Large intestine (tissue), 3 donors: ENCODE results near the gene NHLRC4. TPM values are rescaled to one million over a fixed set of nuclear protein-coding genes. Genes with fewer than 3 reads are reported as not detected.

ENCODE experiments used
- DNase-seq, 2 donors: peaks; one replicate each; pipeline versions ENCODE4 v3.0.0 to v3.0.0-alpha.2; 2013
- H3K27ac ChIP-seq: one replicate; pipeline ENCODE4 v1.5.1; 2013; ENCODE audit warnings: low read length
- H3K27me3 ChIP-seq: 2 replicates; pipeline ENCODE4 v1.6.1; 2013; ENCODE audit warnings: low read length; ENCODE audit not compliant: control insufficient read depth, insufficient read depth
- H3K36me3 ChIP-seq: 2 replicates; pipeline ENCODE4 v1.6.1; 2013; ENCODE audit warnings: low read length; ENCODE audit not compliant: control insufficient read depth, insufficient read depth
- H3K4me1 ChIP-seq: one replicate; pipeline ENCODE4 v1.6.1; 2013; ENCODE audit warnings: low read length; ENCODE audit not compliant: control insufficient read depth, insufficient read depth
- H3K4me3 ChIP-seq: one replicate; pipeline ENCODE4 v1.5.1; 2013; ENCODE audit warnings: low read length
- H3K9me3 ChIP-seq: one replicate; pipeline ENCODE4 v1.6.1; 2013; ENCODE audit warnings: mild to moderate bottlenecking, low read depth, low read length, moderate library complexity; ENCODE audit not compliant: control insufficient read depth
- WGBS: methylation state at CpG from one replicate; pipeline ENCODE4 v1.1.5; 2013; ENCODE audit warnings: low lambda C conversion rate; ENCODE audit not compliant: insufficient coverage; 5-methylcytosine and 5-hydroxymethylcytosine counted together
- polyA plus RNA-seq: library from polyadenylated mRNA; unstranded; fragments of 120-200 nt; gene quantifications from one replicate; pipeline ENCODE4 v1.2.1, GENCODE V29; 2013

NHLRC4 gene
- polyA plus RNA-seq, 1 donor = 2.0 TPM

DNA sequence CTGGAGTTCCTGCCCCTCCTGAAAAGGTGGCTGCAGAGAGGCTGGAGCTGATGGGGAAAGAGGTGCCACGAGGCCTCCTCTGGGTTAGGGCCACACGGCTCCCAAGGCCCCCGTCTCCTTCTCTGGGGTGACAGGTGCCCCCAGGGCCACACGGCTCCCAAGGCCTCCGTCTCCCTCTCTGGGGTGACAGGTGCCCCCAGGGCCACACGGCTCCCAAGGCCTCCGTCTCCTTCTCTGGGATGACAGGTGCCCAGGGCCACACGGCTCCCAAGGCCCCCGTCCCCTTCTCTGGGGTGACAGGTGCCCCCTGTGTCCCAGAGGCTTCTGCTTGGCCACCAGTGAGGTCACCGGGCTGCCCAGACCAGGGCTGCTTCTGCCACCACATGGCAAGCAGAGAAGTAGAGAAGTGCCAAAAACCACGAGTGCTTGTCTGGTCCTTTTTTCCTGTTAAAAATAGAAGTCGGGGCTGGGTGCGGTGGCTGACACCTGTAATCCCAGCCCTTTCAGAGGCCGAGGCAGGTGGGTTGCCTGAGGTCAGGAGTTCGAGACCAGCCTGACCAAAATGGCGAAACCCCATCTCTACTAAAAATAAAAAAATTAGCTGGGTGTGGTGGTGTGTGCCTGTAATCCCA, 35.2 kb upstream of the NHLRC4 start:
- peaks cover 15% of the 10 kb centered on the region for H3K36me3 ChIP-seq
- no peaks in the 10 kb centered on the region for H3K27me3 ChIP-seq
- H3K27ac ChIP-seq = no peak overlapping the region
- no peak for DNase-seq
- peaks cover 2% of the 10 kb centered on the region for H3K9me3 ChIP-seq
- peaks cover 49% of the 10 kb centered on the region for H3K4me1 ChIP-seq
- no CpG with 5 or more reads among the region's 16 CpGs for WGBS
- no peak overlapping the region for H3K4me3 ChIP-seq

DNA sequence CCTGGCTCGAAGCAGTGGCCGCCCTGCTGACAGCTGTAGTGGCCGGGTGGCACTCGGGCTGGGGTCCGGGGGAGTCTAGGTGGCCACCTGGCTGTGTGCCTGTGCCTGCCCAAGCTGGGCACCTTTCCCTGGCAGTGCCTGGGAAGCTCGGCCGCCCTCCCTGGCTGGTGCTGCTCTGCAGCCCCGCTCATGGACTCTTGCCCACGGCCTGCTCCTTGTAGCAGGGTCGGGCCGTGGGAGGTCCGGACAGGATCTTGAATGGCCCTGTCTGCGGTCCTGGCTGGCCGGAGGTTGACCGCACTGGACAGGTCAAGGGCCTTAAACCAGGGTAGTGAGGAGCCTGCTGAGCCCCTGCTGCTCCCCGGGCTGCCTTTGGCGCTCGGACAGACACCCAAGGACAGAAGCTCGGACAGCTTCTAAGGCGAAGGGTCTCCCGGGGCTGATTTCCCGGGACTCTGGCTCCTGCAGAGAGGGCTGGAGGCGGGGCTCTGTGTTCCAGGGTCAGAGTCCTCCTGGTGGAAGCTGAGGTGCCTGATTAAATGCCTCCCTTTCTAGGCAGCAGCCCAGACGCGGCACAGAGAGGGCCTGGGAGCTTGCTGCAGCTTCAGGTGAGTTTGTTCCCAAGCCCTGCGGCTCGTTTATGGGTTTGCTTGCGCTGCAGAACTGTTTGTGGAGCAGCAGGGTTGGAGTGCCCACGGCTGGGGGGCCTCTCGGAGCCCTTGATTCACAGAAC, 33.2 kb upstream of the NHLRC4 start:
- WGBS = no CpG with 5 or more reads among the region's 30 CpGs
- H3K36me3 ChIP-seq = peaks cover 34% of the 10 kb centered on the region

DNA sequence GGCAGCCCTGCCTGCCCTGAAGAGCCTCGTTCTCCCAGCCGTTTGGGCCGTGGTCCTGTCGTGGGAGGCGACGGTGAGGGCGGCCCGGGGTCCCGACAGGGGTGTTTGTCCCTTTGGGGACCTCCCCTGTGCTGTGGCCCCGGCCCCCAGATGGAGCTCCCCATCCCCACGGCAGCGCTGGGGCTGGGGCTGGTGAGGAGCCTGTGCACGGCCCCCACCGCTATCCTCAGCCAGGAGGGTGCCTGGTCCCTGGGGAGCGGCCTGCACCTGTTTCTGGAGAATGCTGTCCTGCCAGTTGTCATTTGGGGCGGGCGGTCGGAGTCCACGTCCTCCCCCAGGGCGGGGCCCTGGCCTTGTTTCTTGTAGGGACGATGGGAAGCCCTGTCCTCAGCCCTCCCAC, 32.7 kb upstream of the NHLRC4 start:
- peak overlapping the region; percentile 96 for H3K27ac ChIP-seq
- peaks cover 45% of the 10 kb centered on the region for H3K4me1 ChIP-seq
- no CpG with 5 or more reads among the region's 21 CpGs for WGBS
- H3K9me3 ChIP-seq = peaks cover 7% of the 10 kb centered on the region
- H3K36me3 ChIP-seq = peaks cover 38% of the 10 kb centered on the region
- H3K4me3 ChIP-seq = peak overlapping the region; percentile 56
- H3K27me3 ChIP-seq = no peaks in the 10 kb centered on the region
- peak; percentile 80 to 91 for DNase-seq

More for the DNA sequence above, 33.2 kb upstream of the NHLRC4 start:
- peaks cover 48% of the 10 kb centered on the region for H3K4me1 ChIP-seq
- peaks cover 7% of the 10 kb centered on the region for H3K9me3 ChIP-seq
- peak; percentile 78 to 87 for DNase-seq
- peak overlapping the region; percentile 96 for H3K27ac ChIP-seq
- H3K4me3 ChIP-seq = peak overlapping the region; percentile 56
- no peaks in the 10 kb centered on the region for H3K27me3 ChIP-seq

DNA sequence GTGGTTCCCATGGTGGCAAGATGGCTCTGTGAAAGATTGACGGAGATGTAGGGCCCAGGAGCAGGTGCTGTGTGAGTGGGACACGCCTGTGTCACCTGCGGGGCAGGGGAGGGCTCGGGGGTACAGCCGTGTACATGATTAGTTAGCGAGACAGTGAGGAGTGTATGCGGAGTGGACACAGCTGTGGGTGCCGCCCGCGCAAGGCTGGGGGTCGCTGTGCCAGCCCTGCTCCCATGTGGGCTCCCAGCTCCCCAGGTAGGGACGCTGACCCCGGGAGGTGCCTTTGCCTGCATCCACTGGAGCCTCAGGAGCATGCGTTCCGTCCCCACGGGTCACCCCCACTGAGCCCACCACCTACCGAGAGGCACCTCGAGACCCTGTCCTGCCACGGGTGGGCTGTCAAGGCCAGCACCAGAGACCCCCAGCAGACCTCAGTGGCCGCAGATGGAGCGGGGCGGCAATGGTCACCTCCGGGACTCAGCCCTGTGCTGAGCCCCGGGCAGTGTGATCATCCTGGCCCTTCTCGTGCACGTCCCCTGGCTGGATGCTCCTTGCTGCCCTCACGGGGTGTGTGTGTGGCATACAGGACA, 31.9 kb upstream of the NHLRC4 start:
- Histone ChIP-seq H3K27ac (peak overlapping the region; percentile 96), H3K4me1 (peaks cover 37% of the 10 kb centered on the region), H3K36me3 (peaks cover 37% of the 10 kb centered on the region), H3K4me3 (peak overlapping the region; percentile 56), H3K27me3 (no peaks in the 10 kb centered on the region), H3K9me3 (peaks cover 7% of the 10 kb centered on the region)
- no CpG with 5 or more reads among the region's 27 CpGs for WGBS
- no peak for DNase-seq

DNA sequence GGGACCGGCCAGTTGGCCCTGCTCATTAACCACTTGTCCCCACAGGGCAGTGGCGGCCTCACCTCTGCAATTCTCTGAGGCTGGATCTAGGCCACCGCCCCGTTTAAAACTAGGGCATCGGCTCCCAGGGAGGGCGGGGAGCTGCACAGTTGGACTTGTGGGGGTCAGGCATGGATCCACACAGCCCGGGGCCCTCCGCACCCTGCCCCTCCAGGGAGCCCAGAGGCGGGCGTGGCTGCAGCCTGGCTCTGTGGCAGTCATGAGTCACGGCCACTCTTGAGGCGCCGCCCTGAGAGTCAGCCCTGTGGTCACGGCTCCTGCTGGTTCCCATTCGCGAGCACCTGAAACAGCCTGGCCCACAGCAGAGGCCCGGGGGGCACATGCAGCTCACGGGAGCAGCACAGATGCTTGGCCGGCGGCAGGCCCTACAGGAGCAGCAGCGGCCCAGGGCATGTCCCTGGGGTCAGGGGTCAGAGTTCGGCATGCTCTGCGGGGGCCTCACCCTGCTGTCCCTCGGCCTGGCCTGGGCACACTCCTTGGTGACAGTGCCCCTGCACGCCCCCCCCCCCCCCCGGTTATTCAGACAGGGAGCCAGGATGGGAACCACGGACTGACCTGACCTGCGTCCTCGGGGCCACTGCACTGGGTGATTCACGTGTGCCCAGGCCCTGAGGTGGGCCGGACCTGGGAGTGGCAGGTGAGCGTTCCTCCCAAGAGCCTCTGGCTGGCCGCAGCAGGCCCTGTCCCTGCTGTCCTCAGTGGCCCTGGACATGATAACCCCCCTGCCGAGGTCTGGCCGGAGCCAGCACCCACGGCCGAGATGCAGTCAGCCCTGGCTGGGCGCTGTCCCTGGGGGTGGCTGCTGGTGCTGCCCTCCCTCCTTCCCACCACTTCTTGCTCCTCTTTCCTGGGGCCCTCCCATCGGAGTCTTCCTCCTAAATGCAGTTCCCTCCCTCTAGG, 31.1 kb upstream of the NHLRC4 start:
- peak overlapping the region; percentile 56 for H3K4me3 ChIP-seq
- peak overlapping the region; percentile 96 for H3K27ac ChIP-seq
- H3K4me1 ChIP-seq = peaks cover 29% of the 10 kb centered on the region
- peak; percentile 91 to 95 for DNase-seq
- peaks cover 38% of the 10 kb centered on the region for H3K36me3 ChIP-seq
- H3K9me3 ChIP-seq = peaks cover 7% of the 10 kb centered on the region
- no CpG with 5 or more reads among the region's 39 CpGs for WGBS
- H3K27me3 ChIP-seq = no peaks in the 10 kb centered on the region

DNA sequence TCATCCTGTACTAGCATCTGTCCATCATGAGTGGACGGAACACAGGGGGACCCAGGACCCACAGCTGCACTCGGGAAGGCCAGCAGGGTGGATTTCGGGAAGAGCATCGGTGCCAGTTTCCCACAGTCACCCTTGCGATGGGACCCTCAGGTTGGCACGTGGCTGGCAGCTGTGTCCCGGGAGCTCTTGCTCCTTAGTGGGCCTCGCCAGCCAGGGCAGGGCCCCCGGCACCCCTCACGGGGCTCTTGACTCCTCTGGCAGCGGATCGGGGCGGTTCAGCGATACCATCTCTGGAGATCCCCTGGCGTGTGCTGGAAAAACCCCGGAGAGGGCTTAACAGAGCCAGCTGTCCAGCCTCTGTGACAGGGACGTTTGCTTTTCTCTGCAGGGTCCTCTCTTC, 30.1 kb upstream of the NHLRC4 start:
- Histone ChIP-seq H3K9me3 (peaks cover 7% of the 10 kb centered on the region), H3K27ac (no peak overlapping the region), H3K4me1 (peaks cover 26% of the 10 kb centered on the region), H3K27me3 (no peaks in the 10 kb centered on the region), H3K4me3 (no peak overlapping the region), H3K36me3 (peaks cover 39% of the 10 kb centered on the region)
- no CpG with 5 or more reads among the region's 17 CpGs for WGBS
- no peak for DNase-seq

DNA sequence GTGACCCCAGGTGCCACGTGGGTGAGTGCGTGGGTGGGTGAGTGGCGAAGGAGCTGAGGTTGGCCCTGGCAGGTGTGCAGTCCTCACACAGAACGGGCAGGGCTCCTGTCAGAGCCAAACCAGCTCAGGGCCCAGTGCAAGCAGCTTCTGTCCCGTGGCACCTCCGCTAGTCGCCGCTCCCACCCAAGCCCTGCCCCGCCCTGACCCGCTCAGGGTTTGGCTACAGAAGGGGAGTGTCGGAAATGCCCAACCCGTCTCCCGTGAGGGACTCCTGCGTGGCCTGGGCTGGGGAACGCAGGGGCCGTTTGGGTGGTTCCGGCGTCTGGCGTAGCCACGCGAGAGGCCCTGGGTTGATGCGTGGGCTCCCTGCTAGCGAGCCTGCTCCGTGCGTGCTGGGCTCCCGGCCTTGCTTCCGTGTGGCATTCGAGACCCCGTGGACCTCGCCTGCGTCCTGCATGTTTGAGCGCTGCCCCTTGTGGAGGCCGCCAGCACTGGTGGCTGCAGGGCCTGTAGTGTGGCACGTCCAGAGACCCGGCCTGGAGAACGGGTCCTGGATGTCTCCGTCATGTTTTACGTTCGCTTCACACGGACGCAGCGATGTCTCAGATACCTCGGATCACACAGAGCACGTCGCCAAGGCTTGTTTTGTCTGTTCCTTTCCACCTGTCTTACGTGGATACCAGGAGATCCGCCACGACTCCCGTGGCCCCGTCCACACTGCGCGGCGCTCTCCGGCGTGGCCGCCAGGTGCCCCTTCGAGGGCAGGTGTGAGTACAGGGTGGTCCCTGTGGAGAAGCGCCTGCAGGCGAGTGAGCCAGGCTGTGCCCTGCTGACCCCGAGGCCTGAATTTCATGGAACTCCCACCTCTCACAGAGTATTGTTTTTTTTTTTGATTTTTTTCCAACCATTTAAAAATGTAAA, 29.1 kb upstream of the NHLRC4 start:
- Histone ChIP-seq H3K36me3 (peaks cover 41% of the 10 kb centered on the region), H3K4me1 (peaks cover 26% of the 10 kb centered on the region), H3K27me3 (no peaks in the 10 kb centered on the region), H3K9me3 (peaks cover 7% of the 10 kb centered on the region), H3K27ac (no peak overlapping the region), H3K4me3 (no peak overlapping the region)
- WGBS = 100% methylated on average over 1 of the region's 60 CpGs
- DNase-seq = no peak

DNA sequence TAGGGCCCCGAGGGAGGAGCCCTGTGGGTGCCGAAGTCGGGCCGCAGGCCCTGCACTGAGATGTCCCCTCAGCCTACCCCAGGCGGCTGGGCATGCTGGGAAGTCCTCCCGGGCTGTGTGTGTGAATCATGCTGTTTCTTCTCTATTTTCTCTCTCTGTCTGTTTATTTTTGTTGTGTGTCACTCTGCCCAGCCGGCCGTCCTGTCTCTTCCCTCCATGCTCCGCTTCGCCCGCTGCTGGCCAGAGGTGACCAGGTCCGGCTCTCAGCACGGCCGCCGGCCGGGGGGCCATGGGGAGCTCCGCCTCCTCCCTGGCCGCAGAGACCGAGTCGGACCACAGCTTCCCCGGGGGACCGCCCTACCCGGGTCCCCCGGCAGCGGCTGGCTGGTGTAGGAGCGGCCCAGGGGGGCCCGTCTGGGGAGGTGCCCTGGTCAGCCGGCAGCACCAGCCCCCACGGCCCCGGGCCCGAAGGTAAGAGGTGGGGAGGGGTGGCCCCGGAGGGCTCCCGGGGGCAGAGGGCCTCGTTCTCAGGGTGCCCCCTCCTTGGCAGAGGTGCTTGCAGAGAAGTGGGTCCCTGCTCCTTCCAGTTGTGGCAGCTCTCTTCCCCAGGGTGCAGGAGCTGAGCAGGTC, 26.8 kb upstream of the NHLRC4 start:
- Histone ChIP-seq H3K27ac (no peak overlapping the region), H3K4me3 (no peak overlapping the region), H3K9me3 (peaks cover 10% of the 10 kb centered on the region), H3K27me3 (no peaks in the 10 kb centered on the region), H3K4me1 (peaks cover 29% of the 10 kb centered on the region), H3K36me3 (peaks cover 41% of the 10 kb centered on the region)
- WGBS = no CpG with 5 or more reads among the region's 34 CpGs
- DNase-seq = no peak

DNA sequence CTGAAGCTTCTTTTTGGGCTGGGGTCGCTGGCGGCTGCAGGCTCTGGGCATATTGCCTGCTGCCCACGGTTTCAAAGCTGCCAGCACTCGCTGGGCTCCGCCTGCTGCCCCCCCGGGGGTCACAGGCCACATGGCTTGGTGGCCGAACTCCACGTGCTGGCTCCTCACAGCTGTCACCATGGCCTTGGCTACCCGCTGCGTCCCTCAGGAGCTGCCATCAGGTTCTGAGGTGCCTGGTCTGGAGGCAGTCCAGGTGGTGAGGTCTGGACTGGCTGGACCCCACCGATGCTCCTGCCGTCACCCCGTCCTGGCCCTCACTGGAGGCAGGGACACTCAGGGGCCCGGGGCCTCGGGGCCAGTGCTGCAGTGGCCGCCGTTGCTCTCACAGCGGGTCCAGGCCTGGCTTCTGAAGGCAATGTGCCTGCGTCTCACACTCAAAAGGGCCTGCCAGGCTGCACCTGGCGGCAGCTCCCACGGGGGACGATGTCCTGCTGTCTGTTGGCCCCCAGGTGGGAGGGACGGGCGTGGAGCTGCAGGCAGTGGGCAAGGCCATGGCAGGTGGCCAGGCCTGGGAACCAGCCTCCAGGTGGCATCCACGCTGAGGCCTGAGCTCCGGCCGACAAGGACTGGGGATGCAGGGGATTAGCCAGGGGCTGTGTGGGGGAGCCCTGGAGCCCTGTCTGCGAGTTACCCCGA, 26.0 kb upstream of the NHLRC4 start:
- H3K4me3 ChIP-seq = no peak overlapping the region
- H3K36me3 ChIP-seq = peaks cover 44% of the 10 kb centered on the region
- no peaks in the 10 kb centered on the region for H3K27me3 ChIP-seq
- WGBS = no CpG with 5 or more reads among the region's 29 CpGs
- peaks cover 10% of the 10 kb centered on the region for H3K9me3 ChIP-seq
- H3K27ac ChIP-seq = no peak overlapping the region
- no peak for DNase-seq
- H3K4me1 ChIP-seq = peaks cover 22% of the 10 kb centered on the region
